GM19193 (cell line): ENCODE data around the gene SLC35D2.

Experiments
- POLR2A ChIP-seq: IDR thresholded peaks from 4 replicates; pipeline ENCODE4 v1.6.1; 2011; ENCODE audit not compliant: insufficient read depth, insufficient read length; ENCODE audit errors: extremely low read depth

Gene SLC35D2

DNA sequence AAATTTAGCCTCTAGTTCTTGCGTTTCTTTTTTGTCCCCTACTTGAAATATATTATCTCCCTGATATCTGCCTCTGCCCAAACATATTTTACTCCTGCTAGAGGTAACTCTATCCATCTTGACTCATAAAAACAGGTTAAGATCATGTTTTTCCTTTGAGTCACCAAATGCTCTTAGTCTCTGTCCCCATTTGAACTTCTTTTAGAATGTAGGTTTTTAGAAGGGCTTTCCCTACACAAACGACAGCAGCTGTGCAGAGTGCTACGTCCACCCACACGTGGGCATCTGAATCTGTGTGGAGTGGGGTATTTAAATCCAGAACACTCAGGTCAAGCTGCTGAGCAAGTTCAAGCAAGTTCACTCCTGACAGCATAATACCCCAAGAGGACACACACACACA is 83.7 kb downstream of the SLC35D2 start:
- no peak for TF ChIP-seq POLR2A

DNA sequence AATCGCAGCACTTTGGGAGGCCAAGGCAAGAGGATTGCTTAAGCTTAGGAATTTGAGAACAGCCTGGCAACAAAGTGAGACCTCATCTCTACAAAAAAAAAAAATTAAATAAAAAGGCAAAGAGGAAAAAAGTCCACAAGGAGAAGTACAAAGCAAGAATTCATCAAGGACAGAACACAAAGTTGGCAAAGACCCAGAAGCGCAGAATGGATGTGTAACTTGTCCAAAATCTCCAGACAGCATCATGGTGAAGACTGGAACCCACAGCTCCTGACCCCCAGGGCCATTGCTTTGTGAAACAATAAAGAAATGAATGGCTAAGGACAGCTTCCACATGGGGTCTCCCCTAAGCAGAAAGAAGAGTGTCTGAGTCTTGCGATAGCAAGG is 89.4 kb downstream of the SLC35D2 start:
- no peak for TF ChIP-seq POLR2A

GRCh38 chr9:96293498-96294158 is 89.9 kb downstream of the SLC35D2 start:
- no peak for TF ChIP-seq POLR2A

GRCh38 chr9:96289392-96289791 is 94.1 kb downstream of the SLC35D2 start:
- no peak for TF ChIP-seq POLR2A

GRCh38 chr9:96281641-96282040 is 101.9 kb downstream of the SLC35D2 start:
- no peak for TF ChIP-seq POLR2A

GRCh38 chr9:96279932-96280331 is 103.6 kb downstream of the SLC35D2 start:
- no peak for TF ChIP-seq POLR2A

DNA sequence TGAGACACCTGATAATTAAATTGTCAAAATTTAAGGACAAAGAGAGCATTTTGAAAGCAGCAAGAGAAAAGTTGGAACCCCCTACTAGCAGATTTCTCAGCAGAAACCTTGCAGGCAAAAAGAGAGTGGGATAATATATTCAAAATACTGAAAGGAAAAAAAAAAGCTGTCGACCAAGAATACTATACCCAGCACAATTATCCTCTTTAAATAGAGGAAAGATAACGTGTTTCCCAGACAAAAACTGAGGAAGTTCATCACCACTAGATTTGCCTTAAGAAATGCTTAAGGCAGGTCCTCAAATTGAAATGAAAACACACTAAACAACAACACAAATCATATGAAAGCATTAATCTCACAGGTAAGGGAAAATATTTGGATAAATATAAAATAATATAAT is 108.6 kb downstream of the SLC35D2 start:
- no peak for TF ChIP-seq POLR2A
